Superior temporal gyrus (tissue), 1 donor: ENCODE data around the gene TMEM255B.

Experiments
- DNase-seq: peaks from one replicate; pipeline ENCODE4 v3.0.0-alpha.2; 2016; ENCODE audit errors: extremely low spot score

TMEM255B gene

DNA sequence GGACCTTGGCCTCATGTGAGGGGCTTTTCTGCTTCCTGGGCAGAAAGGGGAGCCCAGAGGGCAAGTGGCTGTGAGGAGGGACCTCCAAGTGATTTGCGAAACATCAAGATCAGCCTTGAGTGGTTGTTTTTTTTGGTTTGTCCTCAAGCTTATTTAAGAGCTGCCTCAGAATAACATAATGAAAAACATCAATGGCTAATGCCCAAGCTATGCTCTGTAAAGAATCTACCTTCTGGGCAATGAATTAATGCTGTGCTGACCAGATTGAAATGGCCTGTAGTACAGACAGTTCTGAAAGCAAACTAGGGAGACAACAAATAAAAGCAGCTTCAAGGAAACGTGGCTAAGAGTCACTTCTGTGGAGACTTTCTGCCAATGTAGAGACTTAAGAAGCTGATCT is 8.3 kb downstream of the TMEM255B start:
- no peak for DNase-seq

DNA sequence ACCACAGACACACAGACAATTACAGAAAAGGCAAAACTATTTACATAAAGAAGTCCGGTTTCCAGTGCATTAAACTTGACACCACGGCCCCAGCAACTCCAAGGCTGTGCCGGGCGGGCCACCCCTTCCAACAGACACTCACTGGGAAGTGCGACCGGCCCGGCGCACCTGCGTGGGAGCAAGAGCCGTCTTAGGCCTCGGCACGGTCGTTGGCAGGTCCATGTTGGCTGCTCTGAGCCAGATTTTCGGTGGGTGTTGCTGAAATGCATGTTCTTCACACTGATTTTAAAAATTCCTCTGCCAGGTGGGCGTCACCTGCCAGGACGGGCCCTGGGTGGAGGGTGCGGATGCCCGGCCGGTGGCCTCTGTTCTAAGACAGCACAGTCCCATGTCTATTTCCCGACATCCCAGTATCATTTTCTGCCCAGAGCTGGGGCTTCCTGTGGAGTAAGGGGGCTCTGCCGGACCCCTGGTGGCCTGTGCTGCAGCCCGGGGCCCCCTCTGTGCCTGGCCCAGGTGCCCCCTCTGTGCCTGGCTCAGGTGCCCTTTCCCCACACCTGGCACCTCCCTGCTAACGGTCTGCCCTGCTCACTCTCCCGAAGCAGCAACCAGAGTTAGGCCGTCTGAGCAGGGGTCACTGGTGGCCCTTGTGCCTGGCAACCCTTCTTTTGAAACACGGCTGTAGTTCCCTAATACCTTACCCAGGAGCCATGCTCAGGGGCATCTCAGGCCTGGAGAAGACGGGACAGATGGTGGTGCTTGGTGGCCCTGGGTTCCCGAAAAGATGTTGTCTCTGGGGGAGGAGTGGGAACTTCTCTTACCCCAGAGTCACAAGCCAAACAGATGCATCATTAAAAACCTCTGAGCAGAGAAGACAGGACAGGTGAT is 9.2 kb downstream of the TMEM255B start:
- DNase-seq, result no peak

DNA sequence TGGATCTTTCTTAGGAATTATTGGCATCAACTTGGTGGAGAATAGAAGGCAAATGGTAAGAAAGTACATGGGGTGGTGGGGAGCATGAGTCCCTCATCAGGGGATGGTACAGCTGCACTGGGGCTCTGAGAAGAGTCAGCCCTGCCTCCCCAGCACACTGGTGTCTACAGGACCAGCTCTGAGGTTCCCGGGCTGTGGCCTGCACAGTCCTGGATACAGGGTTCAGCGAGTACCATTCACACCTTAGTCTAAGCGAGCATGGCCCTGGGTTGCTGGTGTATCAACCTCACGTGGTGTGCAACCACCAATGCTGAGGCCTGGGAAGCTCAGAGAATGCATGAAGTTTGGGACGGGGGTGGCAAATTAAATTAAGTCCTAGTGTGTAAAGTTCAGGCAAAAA is 10.1 kb downstream of the TMEM255B start:
- no peak for DNase-seq

DNA sequence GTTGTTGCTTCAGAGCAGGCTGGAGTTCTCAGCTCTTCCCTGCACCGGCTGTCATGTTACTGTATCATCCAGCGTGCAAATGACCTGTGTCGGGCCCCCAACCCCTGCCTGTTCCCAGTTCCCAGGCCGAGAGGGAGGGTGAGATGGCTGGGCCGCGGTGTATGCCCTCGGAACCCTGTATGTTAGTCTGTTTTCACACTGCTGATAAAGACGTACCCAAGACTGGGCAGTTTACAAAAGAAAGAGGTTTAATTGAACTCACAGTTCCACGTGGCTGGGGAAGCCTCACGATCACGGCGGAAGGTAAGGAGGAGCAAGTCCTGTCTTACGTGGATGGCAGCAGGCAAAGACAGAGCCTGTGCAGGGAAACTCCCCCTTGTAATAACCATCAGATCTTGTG is 10.9 kb downstream of the TMEM255B start:
- DNase-seq, result no peak

DNA sequence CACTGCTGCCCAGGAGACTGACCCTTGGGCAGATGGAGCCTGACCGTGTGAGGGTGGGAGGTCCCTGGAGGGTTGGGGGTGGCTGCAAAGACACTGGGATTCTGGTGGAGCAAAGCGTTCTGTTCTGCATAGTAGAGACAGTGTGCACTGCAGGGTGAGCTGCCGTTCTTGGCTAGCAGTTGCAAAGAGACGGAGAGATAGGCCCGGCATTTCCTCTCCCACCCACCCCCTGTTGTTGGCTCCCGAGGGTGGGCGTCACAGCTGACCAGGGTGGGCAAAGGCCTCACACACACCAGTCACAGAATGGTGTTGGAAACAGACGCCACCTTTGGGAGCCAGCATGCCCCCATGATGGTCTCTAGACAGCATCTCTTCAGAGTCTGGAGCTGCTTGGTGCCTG is 11.4 kb downstream of the TMEM255B start:
- no peak for DNase-seq

DNA sequence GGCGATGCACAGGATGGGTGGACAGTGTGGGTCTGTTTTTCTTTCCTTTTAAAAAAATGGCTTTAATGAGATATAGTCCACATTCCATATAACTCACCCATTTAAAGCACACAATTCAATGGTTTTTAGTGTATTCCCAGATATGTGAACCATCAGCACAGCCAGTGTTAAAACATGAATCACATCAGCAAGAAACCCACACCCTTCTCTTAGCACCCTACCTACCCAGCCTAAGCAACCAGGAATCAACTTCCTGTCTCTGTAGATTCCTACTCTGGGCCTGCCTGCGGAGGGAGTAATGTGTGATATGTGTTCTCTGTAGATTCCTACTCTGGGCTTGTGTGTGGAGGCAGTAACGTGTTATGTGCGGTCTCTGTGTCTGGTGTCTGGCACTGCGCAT is 11.9 kb downstream of the TMEM255B start:
- no peak for DNase-seq

DNA sequence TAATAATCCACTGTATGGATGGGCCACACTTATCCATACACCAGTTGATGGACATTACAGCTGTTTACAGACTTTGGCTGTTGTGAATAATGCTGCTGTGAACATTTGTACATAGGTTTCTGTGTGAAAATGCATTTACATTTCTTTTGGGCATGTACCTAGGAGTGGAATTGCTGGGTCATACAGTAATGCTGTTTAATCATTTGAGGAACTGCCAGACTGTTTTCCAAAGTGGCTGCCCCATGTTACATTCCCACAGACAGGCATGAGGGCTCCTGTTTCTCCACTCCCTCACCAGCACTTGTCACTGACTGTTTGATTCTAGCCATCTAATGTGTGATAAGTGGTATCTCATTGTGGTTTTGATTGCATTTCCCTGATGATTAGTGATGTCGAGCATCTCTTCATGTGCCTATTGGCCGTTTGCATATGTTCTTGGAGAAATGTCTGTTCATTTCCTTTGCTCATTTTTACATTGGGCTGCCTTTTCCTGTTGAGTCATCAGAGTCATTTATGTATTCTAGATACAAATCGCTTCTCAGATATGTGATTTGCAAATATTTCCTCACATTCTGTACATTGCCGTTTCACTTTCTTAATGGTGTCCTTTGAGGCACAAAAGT is 12.8 kb downstream of the TMEM255B start:
- DNase-seq, result no peak

DNA sequence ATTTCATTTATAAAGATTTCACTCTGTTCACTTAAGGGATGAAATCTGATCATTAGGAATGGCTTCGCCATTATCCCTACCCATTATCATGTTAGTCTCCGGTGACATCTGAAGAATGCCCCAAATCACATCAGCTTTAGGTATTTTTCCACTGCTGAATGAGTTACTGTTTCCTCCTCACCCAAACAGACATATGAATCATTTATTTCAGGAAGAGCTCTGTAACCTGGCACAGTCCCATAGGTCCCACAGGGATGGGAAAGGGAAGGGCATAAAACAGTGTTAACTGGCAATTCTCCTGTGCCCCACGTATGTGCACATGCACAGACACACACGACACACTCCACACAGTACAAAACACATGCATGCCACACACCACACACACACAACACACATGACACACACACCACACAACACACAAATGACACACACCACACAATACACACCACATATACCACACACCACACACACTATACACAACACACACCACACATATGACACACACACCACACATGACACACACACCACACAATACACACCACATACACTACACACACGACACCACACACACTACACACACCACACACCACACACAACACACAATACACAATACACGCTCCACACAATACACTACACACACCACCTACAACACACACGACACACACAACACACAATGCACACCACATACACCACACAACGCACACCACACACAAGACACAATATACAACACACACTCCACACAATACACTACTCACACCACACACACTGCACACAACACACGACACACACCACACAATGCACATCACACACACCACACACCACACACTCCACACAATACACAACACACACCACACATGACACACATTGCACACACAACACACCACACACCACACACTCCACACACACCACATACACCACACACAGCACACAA is 15.4 kb downstream of the TMEM255B start:
- no peak for DNase-seq

DNA sequence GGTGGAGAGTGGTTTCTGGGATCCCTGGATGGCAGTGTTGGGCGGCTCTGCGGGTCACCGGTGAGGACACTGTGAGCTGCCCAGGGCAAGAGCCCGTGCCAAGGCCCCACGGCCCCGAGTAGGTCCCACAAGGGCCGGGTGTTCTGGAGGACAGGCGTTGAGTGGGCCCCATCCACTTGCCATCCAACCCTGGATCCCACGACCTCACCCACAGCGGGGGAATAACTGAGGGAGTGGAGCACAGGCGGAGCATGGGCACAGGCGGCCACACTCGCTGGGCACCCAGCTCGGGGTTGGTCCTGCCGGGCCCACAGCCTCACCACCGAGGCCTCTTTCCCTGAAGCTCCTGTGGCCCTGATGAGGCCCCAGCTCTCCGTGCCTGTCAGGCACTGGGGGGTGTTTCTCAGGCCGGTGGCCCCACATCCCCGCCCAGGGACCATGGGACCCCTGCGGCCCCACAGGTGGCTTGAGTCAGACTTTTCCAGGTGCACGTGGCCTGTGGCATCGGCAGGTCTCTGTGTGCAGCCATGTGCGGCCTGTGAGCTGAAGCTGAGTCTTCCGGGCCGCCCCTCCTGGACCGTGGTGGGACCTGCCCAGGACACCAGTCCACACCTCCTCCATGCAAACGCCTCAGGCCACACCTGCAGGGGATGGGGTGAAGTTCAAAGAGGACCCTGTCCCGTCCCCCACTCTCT is 16.6 kb downstream of the TMEM255B start:
- no peak for DNase-seq

DNA sequence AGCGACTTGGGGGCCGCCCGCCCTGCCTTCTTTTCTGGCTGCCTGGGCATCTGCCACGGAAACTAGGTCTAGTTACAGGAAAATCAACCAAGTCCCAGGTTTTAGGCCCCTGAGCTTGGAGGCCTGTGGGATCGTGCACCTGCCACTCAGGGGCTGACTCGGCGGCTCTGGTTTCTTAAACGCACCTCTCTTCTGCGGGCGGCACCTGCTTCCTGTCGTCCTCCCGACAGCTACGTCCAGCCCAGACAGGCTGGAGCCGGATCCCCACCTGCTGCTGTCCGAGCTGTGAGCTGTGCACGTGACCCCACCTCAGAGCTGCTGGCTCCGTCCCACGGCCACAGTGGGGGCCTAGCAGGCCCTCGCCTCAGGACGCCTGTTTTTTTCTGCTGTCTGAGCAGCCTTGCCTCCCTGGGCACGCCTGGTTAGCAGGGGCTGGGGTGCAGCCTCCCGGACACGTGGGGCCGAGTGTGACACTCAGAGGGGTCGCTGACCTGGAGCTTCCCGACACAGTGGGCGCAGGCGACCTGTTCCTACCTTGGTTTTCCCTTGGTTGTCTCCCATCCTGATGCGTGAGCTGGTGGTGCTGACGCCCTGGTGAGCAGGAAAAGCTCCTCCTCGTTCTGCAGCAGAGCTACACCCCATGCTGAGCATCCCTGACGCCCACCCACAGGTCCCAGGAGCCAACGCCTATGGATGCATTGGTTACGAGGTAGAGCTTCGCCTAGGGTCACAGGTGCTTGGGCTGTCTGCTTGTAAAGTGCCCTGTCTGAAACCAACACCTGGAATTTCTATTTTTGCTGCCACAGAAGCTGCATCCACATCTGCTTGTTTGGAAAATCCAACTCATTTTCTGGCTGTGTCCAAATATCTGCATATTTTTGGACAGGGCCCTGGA is 17.5 kb downstream of the TMEM255B start:
- no peak for DNase-seq

DNA sequence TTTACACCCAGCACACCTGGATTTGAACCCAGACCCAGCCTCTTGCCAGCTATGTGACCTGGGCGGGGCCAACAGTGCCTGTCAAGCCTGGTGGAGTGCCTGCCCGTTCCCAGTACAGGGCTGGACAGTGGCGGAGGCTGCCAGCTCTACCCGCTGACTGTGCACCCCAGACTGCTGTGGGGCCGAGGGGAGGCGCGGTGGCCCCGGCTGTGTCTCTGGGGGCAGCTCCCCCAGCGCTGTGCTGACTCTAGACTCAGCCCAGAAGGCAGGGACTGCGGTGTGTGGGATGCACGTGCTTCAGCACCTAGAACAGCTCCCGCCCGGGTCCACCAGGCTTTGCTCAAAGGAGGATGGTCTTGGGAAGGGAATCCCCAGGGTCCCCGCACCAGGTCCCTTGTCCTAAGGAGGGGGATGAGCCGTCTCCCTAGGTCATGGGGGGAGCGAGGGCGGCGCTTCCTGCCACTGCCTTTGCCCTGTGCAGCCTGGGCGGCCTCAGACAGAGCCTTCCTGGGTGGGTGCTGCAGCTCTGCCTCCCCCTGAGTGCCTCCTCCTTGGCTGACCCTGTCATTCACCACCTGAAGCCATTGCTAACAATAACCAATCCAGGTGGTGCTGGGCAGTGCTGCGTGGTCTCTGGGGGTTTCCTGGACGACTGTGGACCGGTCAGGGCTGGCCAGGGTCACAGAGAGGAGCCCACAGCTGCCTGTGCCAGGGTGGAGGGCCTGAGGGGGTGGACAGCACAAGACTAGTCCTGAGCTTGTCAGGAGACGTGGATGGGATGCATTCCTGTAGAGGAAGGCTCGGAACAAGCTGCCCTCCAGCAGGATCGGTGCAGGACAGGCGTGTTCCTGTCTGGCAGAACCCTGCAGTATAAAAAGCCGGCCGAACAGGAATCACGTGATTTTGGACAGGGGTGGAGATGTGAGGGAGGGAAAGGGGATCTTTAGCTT is 18.6 kb downstream of the TMEM255B start:
- DNase-seq, result no peak

DNA sequence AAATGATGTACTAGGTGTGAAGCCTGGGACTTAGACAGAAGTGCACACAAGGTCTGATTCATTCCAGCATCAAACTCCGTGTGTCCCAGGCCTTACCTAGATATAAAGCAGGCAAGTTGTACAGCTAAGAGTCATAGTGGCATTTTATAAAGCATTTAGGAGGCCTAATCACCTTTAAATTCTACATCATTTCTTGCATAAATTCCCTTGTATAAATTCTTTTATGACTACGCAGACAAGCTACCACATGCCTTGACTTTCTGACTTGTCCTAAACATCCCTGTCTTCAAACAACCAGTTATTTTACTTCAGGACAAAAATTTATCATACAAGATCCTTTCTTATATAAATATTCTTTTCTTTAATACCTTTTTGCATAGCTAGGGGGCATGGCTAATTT is 22.5 kb downstream of the TMEM255B start:
- no peak for DNase-seq

DNA sequence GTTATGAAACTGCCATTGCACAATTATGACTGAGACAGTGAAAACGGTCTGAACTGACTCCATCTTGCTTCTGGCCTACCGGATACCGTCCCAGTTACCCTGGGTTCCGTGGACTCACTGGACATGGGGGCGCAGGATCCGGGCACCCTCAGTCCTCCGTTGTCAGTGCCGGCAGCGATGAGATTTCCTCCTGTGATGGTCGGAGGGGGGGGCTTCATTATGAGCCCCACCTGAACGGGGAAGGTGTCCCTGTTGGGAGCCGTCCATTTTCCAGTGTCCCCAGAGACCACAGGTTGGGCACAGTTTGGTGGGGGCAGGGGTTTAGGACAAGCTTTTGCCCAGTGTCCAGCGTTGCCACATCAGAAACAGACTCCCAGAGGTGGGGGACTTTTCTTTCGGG is 23.4 kb downstream of the TMEM255B start:
- DNase-seq, result no peak

DNA sequence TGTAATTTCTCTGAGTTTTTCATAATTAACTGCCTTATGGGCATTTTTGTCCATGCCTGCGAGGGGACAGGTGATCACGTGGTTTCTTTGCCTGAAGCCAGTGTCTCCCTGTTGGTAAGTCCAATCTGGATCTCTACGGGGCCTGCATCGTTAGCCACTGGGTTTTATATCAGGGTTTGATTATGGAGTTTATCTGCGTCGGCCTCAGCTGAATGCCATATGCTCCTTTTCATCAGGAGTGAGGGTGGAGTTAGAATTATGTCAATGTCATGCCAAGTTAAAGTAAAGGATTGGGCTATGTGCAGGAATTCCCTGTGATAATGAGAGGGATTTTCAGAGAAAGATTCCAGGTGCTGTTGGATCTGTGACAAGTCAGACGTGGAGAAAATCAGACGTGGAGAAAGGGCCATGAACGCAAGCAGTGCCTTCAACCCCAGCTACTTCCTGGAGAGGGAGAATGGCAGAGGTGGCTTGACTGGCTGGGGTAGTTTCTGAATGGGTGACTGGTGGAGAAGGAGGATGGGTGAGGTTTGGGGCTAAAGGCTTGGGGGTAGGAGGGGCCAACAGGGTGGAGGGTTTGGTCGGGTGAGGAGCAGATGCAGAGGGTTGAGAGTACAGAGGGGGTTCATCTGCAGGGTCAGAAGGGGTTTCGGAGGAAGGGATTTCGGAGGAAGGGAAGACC is 24.3 kb downstream of the TMEM255B start:
- no peak for DNase-seq

DNA sequence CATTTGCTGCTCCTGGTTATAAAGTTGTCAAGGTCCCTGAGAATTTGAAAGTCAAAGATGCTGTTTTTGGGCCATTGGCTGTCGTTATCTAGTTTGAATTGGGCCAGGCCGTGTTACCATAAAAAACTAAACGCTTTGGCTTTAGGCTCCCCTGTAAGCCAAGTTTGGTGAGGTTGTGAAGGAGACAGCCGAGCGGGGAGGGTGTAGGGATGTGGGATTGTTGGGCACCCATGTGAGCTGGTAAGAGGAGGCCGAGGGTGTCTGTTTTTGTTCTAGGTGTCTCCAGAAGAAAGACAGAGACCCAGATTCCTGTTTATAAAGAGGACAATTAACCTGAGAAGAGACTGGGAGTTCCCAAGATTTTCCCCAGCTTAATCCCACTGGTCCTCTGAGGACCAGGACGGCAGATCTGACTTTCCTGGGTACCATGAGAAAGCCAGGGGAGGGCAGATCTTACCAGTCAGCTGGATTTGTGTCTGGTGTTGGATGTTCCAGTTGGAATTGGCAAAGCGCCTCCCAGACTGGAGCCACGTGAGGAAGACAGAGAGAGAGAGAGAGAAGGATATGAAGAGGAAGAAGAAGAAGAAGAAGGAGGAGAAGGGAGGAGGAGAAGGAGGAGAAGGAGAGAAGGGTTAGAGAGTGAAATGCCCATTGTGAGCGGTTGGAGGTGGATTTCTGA is 25.1 kb downstream of the TMEM255B start:
- DNase-seq, result no peak

DNA sequence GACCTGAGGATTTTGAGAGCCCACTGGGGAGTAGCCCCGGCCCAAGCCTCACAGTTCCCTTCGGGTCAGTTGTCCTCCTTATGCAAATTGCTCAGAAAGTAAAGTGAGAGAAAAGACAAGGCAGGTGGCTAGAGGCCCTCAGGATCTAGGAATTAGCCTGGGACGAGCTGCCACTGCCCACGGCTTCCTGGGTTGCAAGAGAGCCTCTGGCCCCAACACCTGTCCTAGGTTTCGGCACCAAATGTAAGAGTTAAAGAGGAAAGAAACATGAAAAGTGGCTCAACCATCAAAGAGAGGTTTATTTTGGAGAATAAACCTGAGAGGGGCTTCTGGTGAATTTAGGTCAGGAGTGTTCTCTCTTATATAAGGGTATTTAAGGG is 25.6 kb downstream of the TMEM255B start:
- DNase-seq, result no peak

DNA sequence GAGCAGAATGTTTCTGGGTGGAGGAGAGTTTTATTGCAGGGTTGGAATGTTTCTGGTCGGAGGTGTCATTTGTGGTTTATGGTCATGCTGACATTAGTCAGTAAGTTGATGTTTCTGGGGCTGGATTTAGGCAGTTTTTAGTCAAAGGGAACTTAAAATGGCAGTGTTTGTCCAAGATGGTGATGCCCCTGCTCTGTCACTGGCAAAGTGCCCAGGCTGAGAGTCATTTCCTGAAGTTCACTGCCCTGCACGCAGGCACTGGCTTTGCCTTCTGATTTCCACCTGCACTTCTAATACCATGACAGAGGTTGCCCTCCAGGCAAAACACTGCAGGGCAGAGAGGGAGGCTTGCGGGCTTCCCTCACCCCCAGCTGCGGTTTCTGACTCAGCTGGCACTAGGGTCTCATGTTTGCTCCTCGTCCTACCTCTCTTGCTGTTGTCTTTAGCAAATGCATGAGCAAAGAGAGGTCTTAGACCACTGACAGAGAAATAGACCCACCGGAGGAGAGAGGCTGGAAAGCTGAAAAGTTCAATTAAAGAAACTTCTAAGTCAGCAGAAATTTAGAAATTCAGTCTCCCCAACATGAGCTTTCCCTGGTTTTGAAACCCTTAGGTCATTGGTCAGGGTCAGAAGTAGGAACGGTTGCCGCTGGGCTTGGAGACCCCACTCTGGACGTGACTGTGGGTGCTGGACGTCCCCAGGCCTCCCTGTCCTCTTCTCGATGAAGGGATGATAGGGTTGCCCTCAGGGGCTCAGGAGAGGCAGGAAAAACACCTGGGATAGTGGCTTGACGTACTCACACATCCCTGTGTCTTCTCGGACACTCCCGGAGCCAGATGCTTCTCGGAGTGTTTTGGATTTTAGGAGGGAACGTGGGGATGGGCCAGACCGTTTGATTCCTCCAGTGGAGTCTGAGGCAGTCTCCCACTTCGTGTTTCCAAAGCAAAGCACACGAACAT is 26.3 kb downstream of the TMEM255B start:
- no peak for DNase-seq
